WTC11 (cell line): ENCODE data around the gene RYR1. TPM values are rescaled to one million over a fixed set of nuclear protein-coding genes. Genes with fewer than 3 reads are reported as not detected.
"Not testable (repeated sequence)": the region's sequence is repeated elsewhere in the genome, so short reads cannot be mapped to it uniquely, and the experiment has no call there.

Source experiments
- ATAC-seq: fragments of 200-7000 bp; cut with Tn5 transposase; 2 replicates; pipeline ENCODE4 v1.10.0; 2021; ENCODE audit warnings: mild to moderate bottlenecking, moderate library complexity
- CTCF ChIA-PET: fragments of 300-600 bp; sonication (Branson Sonifier 250); formaldehyde crosslinking; loops from one replicate; lab custom pipeline; 2021; ENCODE audit warnings: antibody characterized with exemption; lab: Charles Lee
- POLR2A ChIA-PET: fragments of 350-600 bp; sonication (Branson Sonifier 250); formaldehyde crosslinking; loops from one replicate; lab custom pipeline; 2021; ENCODE audit warnings: antibody characterized with exemption; lab: Charles Lee
- DNase-seq: peaks from one replicate; pipeline ENCODE4 v3.0.0; 2021; ENCODE audit warnings: low spot score
- H3K27ac Mint-ChIP-seq: 2 replicates; pipeline ENCODE4 v1.8.0; 2021; ENCODE audit warnings: mixed read lengths
- H3K27me3 Mint-ChIP-seq: 2 replicates; pipeline ENCODE4 v1.8.0; 2021; ENCODE audit warnings: low read depth, mild to moderate bottlenecking, moderate library complexity, mixed read lengths
- H3K36me3 Mint-ChIP-seq: 2 replicates; pipeline ENCODE4 v1.8.0; 2021; ENCODE audit warnings: mixed read lengths
- H3K4me1 Mint-ChIP-seq: 2 replicates; pipeline ENCODE4 v1.8.0; 2022; ENCODE audit warnings: mixed read lengths
- H3K4me3 Mint-ChIP-seq: 2 replicates; pipeline ENCODE4 v1.8.0; 2021; ENCODE audit warnings: mild to moderate bottlenecking, moderate library complexity, mixed read lengths
- H3K9me3 Mint-ChIP-seq: 2 replicates; pipeline ENCODE4 v1.8.0; 2021; ENCODE audit warnings: mixed read lengths
- AFF4 ChIP-seq: sonication (generic); formaldehyde crosslinking; IDR thresholded peaks from 2 replicates; pipeline ENCODE4 v1.8.1; 2023; ENCODE audit warnings: mild to moderate bottlenecking, missing genetic modification reagents, borderline replicate concordance
- ATF3 ChIP-seq: sonication (generic); formaldehyde crosslinking; conservative IDR thresholded peaks from 2 replicates; pipeline ENCODE4 v1.8.1; 2022; ENCODE audit warnings: mild to moderate bottlenecking, missing genetic modification reagents
- ATF6 ChIP-seq: sonication (generic); formaldehyde crosslinking; IDR thresholded peaks from 2 replicates; pipeline ENCODE4 v1.8.1; 2023; ENCODE audit warnings: mild to moderate bottlenecking, missing genetic modification reagents
- CREB1 ChIP-seq: sonication (generic); formaldehyde crosslinking; IDR thresholded peaks from 2 replicates; pipeline ENCODE4 v1.8.0; 2023; ENCODE audit warnings: mild to moderate bottlenecking, missing genetic modification reagents
- E2F5 ChIP-seq: sonication (generic); formaldehyde crosslinking; IDR thresholded peaks from 2 replicates; pipeline ENCODE4 v1.8.1; 2022; ENCODE audit warnings: mild to moderate bottlenecking, moderate library complexity, missing genetic modification reagents
- ERG ChIP-seq: fragments of 250-450 bp; sonication (Bioruptor Pico); IDR thresholded peaks from 2 replicates; pipeline ENCODE4 v1.8.0; 2021; ENCODE audit warnings: mild to moderate bottlenecking
- GRHL2 ChIP-seq: fragments of 250-450 bp; sonication (Bioruptor Pico); IDR thresholded peaks from 2 replicates; pipeline ENCODE4 v1.8.0; 2022; ENCODE audit warnings: mild to moderate bottlenecking, moderate library complexity; ENCODE audit not compliant: insufficient replicate concordance, severe bottlenecking
- HMGXB4 ChIP-seq: sonication (generic); formaldehyde crosslinking; IDR thresholded peaks from 2 replicates; pipeline ENCODE4 v1.8.1; 2023; ENCODE audit warnings: mild to moderate bottlenecking, moderate library complexity, missing genetic modification reagents
- JAZF1 ChIP-seq: fragments of 250-450 bp; sonication (Bioruptor Pico); IDR thresholded peaks from 2 replicates; pipeline ENCODE4 v1.9.0; 2021; ENCODE audit warnings: moderate library complexity, mild to moderate bottlenecking, inconsistent platforms
- JUN ChIP-seq: sonication (generic); formaldehyde crosslinking; IDR thresholded peaks from 2 replicates; pipeline ENCODE4 v1.8.0; 2023; ENCODE audit warnings: mild to moderate bottlenecking, missing genetic modification reagents
- MXD4 ChIP-seq: fragments of 250-450 bp; sonication (Bioruptor Pico); IDR thresholded peaks from 2 replicates; pipeline ENCODE4 v1.8.0; 2021; ENCODE audit warnings: mild to moderate bottlenecking, moderate library complexity, borderline replicate concordance
- NFATC4 ChIP-seq: fragments of 250-450 bp; sonication (Bioruptor Pico); IDR thresholded peaks from 2 replicates; pipeline ENCODE4 v1.9.0; 2021; ENCODE audit warnings: mild to moderate bottlenecking
- NFYB ChIP-seq: sonication (generic); formaldehyde crosslinking; conservative IDR thresholded peaks from 2 replicates; pipeline ENCODE4 v1.8.0; 2022; ENCODE audit warnings: low read depth, missing genetic modification reagents
- RELA ChIP-seq: sonication (generic); formaldehyde crosslinking; IDR thresholded peaks from 2 replicates; pipeline ENCODE4 v1.8.1; 2022; ENCODE audit warnings: missing genetic modification reagents, mild to moderate bottlenecking, borderline replicate concordance
- SMAD4 ChIP-seq: sonication (generic); formaldehyde crosslinking; IDR thresholded peaks from 2 replicates; pipeline ENCODE4 v1.8.0; 2022; ENCODE audit warnings: mild to moderate bottlenecking, missing genetic modification reagents
- SP1 ChIP-seq: sonication (generic); formaldehyde crosslinking; conservative IDR thresholded peaks from 2 replicates; pipeline ENCODE4 v1.8.1; 2022; ENCODE audit warnings: missing genetic modification reagents
- USF1 ChIP-seq: sonication (generic); formaldehyde crosslinking; IDR thresholded peaks from 2 replicates; pipeline ENCODE4 v1.8.0; 2022; ENCODE audit warnings: mild to moderate bottlenecking, missing genetic modification reagents
- ZBTB43 ChIP-seq: sonication (generic); formaldehyde crosslinking; IDR thresholded peaks from 2 replicates; pipeline ENCODE4 v1.8.1; 2023; ENCODE audit warnings: mild to moderate bottlenecking, missing genetic modification reagents
- ZNF671 ChIP-seq: fragments of 250-450 bp; sonication (Bioruptor Pico); IDR thresholded peaks from 2 replicates; pipeline ENCODE4 v1.8.0; 2021; ENCODE audit warnings: mild to moderate bottlenecking
- total RNA-seq: library from RNA; stranded (reverse); gene quantifications from 3 replicates; pipeline ENCODE4 v1.2.3, GENCODE V29; 2021

The RYR1 gene
- total RNA-seq, 1 experiment from 2014 or later, result 24.2 TPM

GRCh38 chr19:38409631-38410133, 23.8 kb upstream of the RYR1 start:
- POLR2A ChIA-PET, result interaction anchor here (0.7 kb wide), 2 partner anchors 52 to 333 kb away, joined by 3 to 4 read pairs; no protein-coding TSS in a partner anchor
- peak overlapping the region; percentile 5; the same call in 1 of the 2 replicates for H3K27ac Mint-ChIP-seq
- no peak for TF ChIP-seq E2F5 (CRISPR knock-in tag)
- TF ChIP-seq ERG, result no peak
- TF ChIP-seq AFF4 (CRISPR knock-in tag), result no peak
- TF ChIP-seq JAZF1 (CRISPR knock-in tag), result no peak
- no peak for TF ChIP-seq SMAD4 (CRISPR knock-in tag)
- TF ChIP-seq ATF6 (CRISPR knock-in tag), result no peak
- no peak for TF ChIP-seq ZBTB43 (CRISPR knock-in tag)
- no peak for TF ChIP-seq GRHL2 (CRISPR knock-in tag)
- TF ChIP-seq JUN (CRISPR knock-in tag), result no peak
- TF ChIP-seq ATF3 (CRISPR knock-in tag), result no peak
- no peak for TF ChIP-seq NFYB
- TF ChIP-seq MXD4 (CRISPR knock-in tag), result no peak
- no peak for TF ChIP-seq SP1
- TF ChIP-seq HMGXB4 (CRISPR knock-in tag), result no peak
- TF ChIP-seq CREB1 (CRISPR knock-in tag), result no peak
- no peak for TF ChIP-seq USF1 (CRISPR knock-in tag)
- no peak for TF ChIP-seq ZNF671 (CRISPR knock-in tag)
- TF ChIP-seq RELA, result no peak
- TF ChIP-seq NFATC4, result no peak
- TF ChIP-seq, all 79 proteins: peak for 0
- H3K36me3 Mint-ChIP-seq, result no peaks in the 10 kb centered on the region
- H3K4me3 Mint-ChIP-seq, result no peak overlapping the region
- DNase-seq (no peak), ATAC-seq (no peak)
- no peaks in the 10 kb centered on the region for H3K4me1 Mint-ChIP-seq
- CTCF ChIA-PET, result interaction anchor here (0.6 kb wide), 1 partner anchor 15 kb away, joined by 3 read pairs; no protein-coding TSS in a partner anchor
- no peaks in the 10 kb centered on the region for H3K9me3 Mint-ChIP-seq
- peaks cover 4% of the 10 kb centered on the region for H3K27me3 Mint-ChIP-seq

- not testable (repeated sequence) for DNase-seq, H3K27me3 Mint-ChIP-seq, ATAC-seq, H3K4me1 Mint-ChIP-seq, H3K4me3 Mint-ChIP-seq, H3K9me3 Mint-ChIP-seq, H3K27ac Mint-ChIP-seq, H3K36me3 Mint-ChIP-seq
- POLR2A ChIA-PET, result interaction anchor here (0.6 to 0.7 kb wide), 3 partner anchors 51 to 987 kb away, joined by 3 to 4 read pairs (median 3); no protein-coding TSS in a partner anchor
- CTCF ChIA-PET, result interaction anchor here (4.9 kb wide), 1 partner anchor 8 kb away, joined by 50 read pairs; the partner anchor contains the start of gene FAM98C
Measured at GRCh38 chr19:38410407-38410806, 23.1 kb upstream of the RYR1 start.
